ENCODE measurements around the gene FGFR3. TPM values are rescaled to one million over a fixed set of nuclear protein-coding genes. Genes with fewer than 3 reads are reported as not detected.

The FGFR3 gene
- total RNA-seq, 2 experiments from 2014 or later, result 0.07 to 1.0 TPM

- TF ChIP-seq CTCF (IDR thresholded peaks at IDR 0.05), result no peak
- Mint-ChIP-seq H3K27ac (no peak overlapping the region), H3K4me3 (no peak overlapping the region), H3K27me3 (peaks cover 4% of the 10 kb centered on the region), H3K36me3 (ENCODE audit: low read depth) (no peaks in the 10 kb centered on the region), H3K4me1 (ENCODE audit: low read depth) (peaks cover 4% of the 10 kb centered on the region), H3K9me3 (no peaks in the 10 kb centered on the region)
- ChIA-PET POLR2A (no interaction called here), CTCF (interaction anchor here (0.7 to 1.8 kb wide), 7 partner anchors 16 to 148 kb away, joined by 3 to 25 read pairs (median 3); no protein-coding TSS in a partner anchor)
- ATAC-seq, result no peak
- DNase-seq, result no peak
- intact Hi-C loops (cut with micrococcal nuclease), result no loop called here
Measured at GRCh38 chr4:1751155-1751918, 41.8 kb upstream of the FGFR3 start.

DNA sequence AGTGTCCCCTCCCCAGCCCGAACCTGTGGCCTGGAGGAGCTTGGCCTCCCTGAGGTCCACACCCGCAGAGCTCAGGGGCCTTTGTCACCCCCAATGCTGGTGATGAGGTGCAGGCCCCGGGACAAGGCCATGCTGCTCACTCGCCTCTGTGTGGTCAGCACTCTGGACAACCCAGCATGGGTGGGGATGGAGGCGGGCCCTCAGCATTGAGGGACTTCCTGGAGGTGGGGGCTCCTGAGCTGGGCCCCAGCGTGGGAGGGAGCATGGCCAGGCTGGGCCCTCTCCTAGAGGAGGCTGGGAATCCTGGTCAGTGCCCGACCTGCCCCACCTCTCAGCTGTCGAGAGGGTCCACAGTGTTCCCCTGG, 41.2 kb upstream of the FGFR3 start:
- H3K4me3 Mint-ChIP-seq, result no peak overlapping the region
- H3K9me3 Mint-ChIP-seq, result no peaks in the 10 kb centered on the region
- no peak for TF ChIP-seq CTCF (IDR thresholded peaks at IDR 0.05)
- no peak for ATAC-seq
- peaks cover 4% of the 10 kb centered on the region for H3K4me1 Mint-ChIP-seq (ENCODE audit: low read depth)
- peaks cover 4% of the 10 kb centered on the region for H3K27me3 Mint-ChIP-seq
- intact Hi-C loops (cut with micrococcal nuclease), result no loop called here
- ChIA-PET CTCF (interaction anchor here (0.7 to 1.8 kb wide), 6 partner anchors 16 to 147 kb away, joined by 3 to 25 read pairs (median 4); no protein-coding TSS in a partner anchor), POLR2A (interaction anchor here (1.2 kb wide), 1 partner anchor 8 kb away, joined by 3 read pairs; no protein-coding TSS in a partner anchor)
- DNase-seq, result no peak
- no peak overlapping the region for H3K27ac Mint-ChIP-seq
- no peaks in the 10 kb centered on the region for H3K36me3 Mint-ChIP-seq (ENCODE audit: low read depth)

DNA sequence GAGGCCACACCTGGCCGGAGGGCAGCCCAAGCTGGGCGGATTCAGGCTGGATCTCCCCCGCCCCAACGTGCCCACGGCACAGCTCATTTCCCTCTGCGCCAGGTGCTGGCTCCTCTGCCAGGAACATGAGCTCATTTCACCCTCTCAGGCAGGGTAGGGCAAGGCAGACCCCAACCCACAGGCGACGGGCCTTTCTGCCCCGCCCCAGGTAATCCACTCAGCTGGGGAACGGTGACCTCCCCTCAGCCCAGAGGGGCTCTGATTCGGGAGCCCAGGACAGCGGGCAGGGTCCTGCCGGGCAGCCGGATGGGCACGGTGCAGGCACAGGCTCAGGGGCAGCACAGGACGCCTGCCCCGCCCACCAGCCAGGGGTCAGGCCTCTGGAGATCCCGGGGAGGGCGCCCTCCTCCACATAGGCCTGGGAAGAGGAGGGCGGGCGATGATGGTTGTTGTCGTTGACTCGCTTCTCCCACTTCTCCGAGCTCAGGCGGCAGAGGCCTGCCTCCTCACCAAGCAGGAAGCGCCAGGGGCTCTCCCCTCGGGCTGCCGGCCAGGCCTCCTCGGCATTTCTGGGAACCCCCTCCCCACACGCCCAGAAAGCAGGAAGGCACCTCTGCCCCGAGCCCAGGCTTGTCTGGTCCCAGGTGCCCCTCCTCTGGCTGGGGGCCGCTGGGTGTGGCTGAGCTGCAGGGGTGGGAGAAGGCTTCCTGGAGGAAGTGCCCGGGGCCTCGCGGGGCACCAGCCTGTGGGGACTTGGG, 40.6 kb upstream of the FGFR3 start:
- CTCF ChIA-PET, result interaction anchor here (0.7 to 1.8 kb wide), 8 partner anchors 13 to 147 kb away, joined by 3 to 25 read pairs (median 3); no protein-coding TSS in a partner anchor

GRCh38 chr4:1753294-1753696, 39.8 kb upstream of the FGFR3 start:
- no peak overlapping the region for H3K4me3 Mint-ChIP-seq
- TF ChIP-seq CTCF (IDR thresholded peaks at IDR 0.05), result no peak
- ATAC-seq (peak; percentile 3), DNase-seq (no peak)
- H3K9me3 Mint-ChIP-seq, result no peaks in the 10 kb centered on the region
- peaks cover 4% of the 10 kb centered on the region for H3K4me1 Mint-ChIP-seq (ENCODE audit: low read depth)
- H3K36me3 Mint-ChIP-seq (ENCODE audit: low read depth), result no peaks in the 10 kb centered on the region
- ChIA-PET CTCF (interaction anchor here (0.8 to 1.8 kb wide), 3 partner anchors 12 to 56 kb away, joined by 3 to 25 read pairs (median 6); no protein-coding TSS in a partner anchor), POLR2A (interaction anchor here (0.6 to 1.2 kb wide), 2 partner anchors 9 to 13 kb away, joined by 3 read pairs; no protein-coding TSS in a partner anchor)
- no peak overlapping the region for H3K27ac Mint-ChIP-seq
- H3K27me3 Mint-ChIP-seq, result peaks cover 4% of the 10 kb centered on the region
- intact Hi-C loops (cut with micrococcal nuclease), result no loop called here

More for the DNA sequence above, 40.6 kb upstream of the FGFR3 start:
- POLR2A ChIA-PET, result interaction anchor here (1.2 kb wide), 1 partner anchor 9 kb away, joined by 3 read pairs; no protein-coding TSS in a partner anchor
- Mint-ChIP-seq H3K4me3 (no peak overlapping the region), H3K36me3 (ENCODE audit: low read depth) (no peaks in the 10 kb centered on the region), H3K9me3 (no peaks in the 10 kb centered on the region), H3K27ac (peak overlapping the region; percentile 11), H3K4me1 (ENCODE audit: low read depth) (peaks cover 4% of the 10 kb centered on the region), H3K27me3 (peaks cover 4% of the 10 kb centered on the region)
- TF ChIP-seq CTCF (IDR thresholded peaks at IDR 0.05), result no peak
- DNase-seq, result peak; percentile 81
- intact Hi-C loops (cut with micrococcal nuclease), result no loop called here
- ATAC-seq, result peak; percentile 75
